Panc1 (cell line): ENCODE measurements around the gene RHOH. TPM values are rescaled to one million over a fixed set of nuclear protein-coding genes. Genes with fewer than 3 reads are reported as not detected.

Experiments
- ATAC-seq: fragments of 200-7000 bp; cut with Tn5 transposase; 2 replicates; pipeline ENCODE4 v1.9.1; 2020; ENCODE audit warnings: mild to moderate bottlenecking, moderate library complexity
- BruUV-seq: library from RNA; stranded (reverse); fragments of 400-500 nt; replicated peaks from 2 replicates; lab custom pipeline; 2021; lab: Mats Ljungman, UMichigan
- CTCF ChIA-PET: fragments of 300-600 bp; sonication (Branson Sonifier 250); formaldehyde crosslinking; loops from one replicate; lab custom pipeline; 2022; ENCODE audit warnings: antibody characterized with exemption; lab: Charles Lee
- POLR2A ChIA-PET: fragments of 300-600 bp; sonication (Branson Sonifier 250); formaldehyde crosslinking; loops from one replicate; lab custom pipeline; 2022; ENCODE audit warnings: antibody characterized with exemption; lab: Charles Lee
- DNase-seq: peaks from one replicate; pipeline ENCODE4 v3.0.0-alpha.2; 2010; ENCODE audit warnings: low read depth, low spot score
- H3K27ac ChIP-seq: 2 replicates; pipeline ENCODE4 v1.5.1; 2011; ENCODE audit warnings: mild to moderate bottlenecking, low read length, inconsistent platforms
- H3K27me3 ChIP-seq: fragments of 200-500 bp; sonication (Bioruptor generic); 2 replicates; pipeline ENCODE4 v1.6.0; 2014; ENCODE audit warnings: low read length, inconsistent platforms; ENCODE audit not compliant: control insufficient read depth, insufficient read depth
- H3K36me3 ChIP-seq: fragments of 200-500 bp; sonication (Bioruptor generic); 2 replicates; pipeline ENCODE4 v1.5.1; 2014; ENCODE audit warnings: inconsistent platforms, mild to moderate bottlenecking, low read length, moderate library complexity; ENCODE audit not compliant: control insufficient read depth, insufficient read depth
- H3K4me1 ChIP-seq: 2 replicates; pipeline ENCODE4 v1.5.1; 2011; ENCODE audit warnings: inconsistent platforms, mild to moderate bottlenecking, low read length, moderate library complexity; ENCODE audit not compliant: control insufficient read depth, insufficient read depth
- H3K4me3 ChIP-seq, 2 experiments: 2 replicates each; pipeline ENCODE4 v1.5.1; 2011 to 2012; ENCODE audit warnings: low read depth in 2 of 2, low read length in 2 of 2, mild to moderate bottlenecking in 2 of 2, inconsistent platforms in 1 of 2, moderate library complexity in 1 of 2
- H3K9me3 ChIP-seq: fragments of 200-500 bp; sonication (Bioruptor generic); 2 replicates; pipeline ENCODE4 v1.5.1; 2014; ENCODE audit warnings: low read depth, mild to moderate bottlenecking, inconsistent platforms, low read length, moderate library complexity; ENCODE audit not compliant: control insufficient read depth, insufficient read depth
- CTCF ChIP-seq: fragments of 450-650 bp; IDR thresholded peaks from 2 replicates; pipeline ENCODE4 v1.5.1; 2017; ENCODE audit warnings: mild to moderate bottlenecking
- POLR2AphosphoS5 ChIP-seq: IDR thresholded peaks from 2 replicates; pipeline ENCODE4 v1.6.1; 2012; ENCODE audit warnings: mild to moderate bottlenecking, low read depth, low read length, moderate library complexity
- REST ChIP-seq, 2 experiments: IDR thresholded peaks; 2 replicates each; pipeline ENCODE4 v1.6.1; 2011 to 2012; ENCODE audit warnings: low read depth in 2 of 2, control low read depth in 1 of 2, low read length in 1 of 2, mild to moderate bottlenecking in 1 of 2, moderate library complexity in 1 of 2; ENCODE audit not compliant: insufficient read depth in 1 of 2
- SIN3A ChIP-seq: IDR thresholded peaks from 2 replicates; pipeline ENCODE4 v1.6.1; 2012; ENCODE audit warnings: low read depth, mild to moderate bottlenecking, low read length, moderate library complexity, borderline replicate concordance; ENCODE audit not compliant: insufficient read depth
- TCF7L2 ChIP-seq: IDR thresholded peaks from 2 replicates; pipeline ENCODE4 v1.6.1; 2011; ENCODE audit warnings: mild to moderate bottlenecking, low read depth, low read length, inconsistent platforms
- in situ Hi-C: cut with HindIII; loops from 2 replicates; pipeline ENCODE4 v1.10.0; 2016; ENCODE audit warnings: low sequenced_read_pairs, low pct_unique_long_range_greater_than_20kb
- intact Hi-C: fragments of 100-400 bp; cut with micrococcal nuclease; formaldehyde crosslinking; loops from one replicate; pipeline ENCODE4 v1.10.0; 2022; ENCODE audit not compliant: unreplicated experiment
- total RNA-seq: library from RNA; stranded (reverse); gene quantifications from one replicate; pipeline ENCODE4 v1.2.1, GENCODE V29; 2021; ENCODE audit not compliant: unreplicated experiment

The RHOH gene
- total RNA-seq, 1 experiment from 2014 or later = 1.2 TPM

- H3K4me1 ChIP-seq = no peaks in the 10 kb centered on the region; the same call in 1 of the 2 replicates
Observed at GRCh38 chr4:40262077-40262528, 65.3 kb downstream of the RHOH start.

GRCh38 chr4:40262861-40263260, 66.0 kb downstream of the RHOH start:
- in situ Hi-C loops = no loop called here
- CTCF ChIA-PET = no interaction called here
- H3K4me3 ChIP-seq = no peak overlapping the region
- H3K27ac ChIP-seq = peak overlapping the region; percentile 56; the same call in 1 of the 2 replicates
- H3K27me3 ChIP-seq = no peaks in the 10 kb centered on the region
- no peaks in the 10 kb centered on the region for H3K4me1 ChIP-seq
- H3K36me3 ChIP-seq = no peaks in the 10 kb centered on the region
- no peak for TF ChIP-seq SIN3A
- TF ChIP-seq TCF7L2 = no peak
- no peak for TF ChIP-seq CTCF
- TF ChIP-seq REST (IDR thresholded peaks at IDR 0.05; ENCODE audit: insufficient read depth in 1 of 2, low read depth in 2 of 2, low read length in 1 of 2) = no peak
- TF ChIP-seq POLR2AphosphoS5 = no peak
- intact Hi-C loops = no loop called here
- POLR2A ChIA-PET = no interaction called here
- H3K9me3 ChIP-seq = no peaks in the 10 kb centered on the region
- no peak for ATAC-seq
- no TSS peak for BruUV-seq
- DNase-seq = no peak

More at GRCh38 chr4:40262077-40262528, 65.3 kb downstream of the RHOH start:
- no peak for ATAC-seq
- H3K27me3 ChIP-seq = no peaks in the 10 kb centered on the region
- no TSS peak for BruUV-seq
- in situ Hi-C loops (no loop called here), intact Hi-C loops (no loop called here)
- no peaks in the 10 kb centered on the region for H3K9me3 ChIP-seq
- ChIA-PET POLR2A (no interaction called here), CTCF (no interaction called here)
- no peaks in the 10 kb centered on the region for H3K36me3 ChIP-seq
- no peak for DNase-seq
- no peak overlapping the region for H3K4me3 ChIP-seq
- TF ChIP-seq SIN3A = no peak
- TF ChIP-seq REST (IDR thresholded peaks at IDR 0.05; ENCODE audit: insufficient read depth in 1 of 2, low read depth in 2 of 2, low read length in 1 of 2) = no peak
- TF ChIP-seq CTCF = no peak
- no peak for TF ChIP-seq TCF7L2
- no peak for TF ChIP-seq POLR2AphosphoS5
- H3K27ac ChIP-seq = peak overlapping the region; percentile 54; the same call in 1 of the 2 replicates
